Choroid plexus epithelial cell (primary cell): ENCODE results near the gene ENTR1.

Experiments used
- DNase-seq: peaks from one replicate; pipeline ENCODE4 v3.0.0-alpha.2; 2010; ENCODE audit warnings: low read depth
- H3K4me3 ChIP-seq: 2 replicates; pipeline ENCODE4 v1.5.1; 2011; ENCODE audit warnings: low read depth, mild to moderate bottlenecking, control low read depth, low read length, moderate library complexity
- TF ChIP-seq, protein P1 (sequence below): conservative IDR thresholded peaks from 2 replicates; pipeline ENCODE4 v1.5.1; 2011; ENCODE audit warnings: low read depth, mild to moderate bottlenecking, control low read depth, inconsistent platforms, low read length, moderate library complexity

ENTR1 gene

DNA sequence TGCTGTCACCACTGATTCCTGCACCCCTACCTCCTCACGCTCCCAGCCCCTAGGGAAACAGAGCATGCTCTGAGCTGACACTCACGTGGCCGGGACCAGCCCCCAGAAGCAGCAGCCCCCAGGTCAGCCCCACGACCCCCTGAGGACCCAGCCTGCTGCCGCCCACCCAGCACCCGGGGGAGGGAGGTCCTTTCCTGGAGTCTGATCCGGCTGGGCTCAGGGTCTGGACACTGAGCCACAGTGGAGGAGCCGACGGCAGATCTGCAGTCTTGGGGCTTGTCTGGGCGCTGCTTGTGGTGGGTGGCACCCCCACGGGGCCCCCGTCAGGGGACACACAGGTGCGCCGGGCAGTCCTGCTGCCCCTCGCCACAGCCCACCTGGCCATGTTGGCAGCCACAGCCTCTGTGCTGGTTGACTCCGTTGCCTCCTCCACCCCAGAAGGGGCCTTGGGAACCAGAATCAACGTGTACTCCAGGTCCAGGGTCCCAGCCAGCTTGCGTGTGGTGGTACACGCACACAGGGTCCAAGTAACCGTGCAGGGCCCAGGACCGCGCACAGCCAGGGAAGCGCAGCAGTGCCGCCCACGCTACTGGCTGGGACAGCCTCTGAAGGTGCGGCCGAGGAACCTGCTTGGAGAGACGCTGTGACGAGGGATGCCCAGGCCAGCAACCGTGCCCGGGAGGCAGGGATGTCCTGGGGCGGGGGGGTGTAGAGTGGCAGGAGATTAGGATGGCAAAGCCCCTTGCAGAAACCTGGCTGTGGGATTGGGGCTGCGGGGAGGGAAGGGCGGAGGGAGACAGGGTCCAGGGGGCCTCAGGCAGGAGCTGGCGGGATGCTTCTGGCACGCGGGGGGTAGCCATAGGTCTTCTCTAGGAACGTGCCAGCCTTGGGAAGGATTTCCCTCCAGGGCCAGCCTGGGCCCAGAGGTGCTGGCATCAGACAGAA lies 50.4 kb downstream of the ENTR1 start:
- TF ChIP-seq, protein P1, sequence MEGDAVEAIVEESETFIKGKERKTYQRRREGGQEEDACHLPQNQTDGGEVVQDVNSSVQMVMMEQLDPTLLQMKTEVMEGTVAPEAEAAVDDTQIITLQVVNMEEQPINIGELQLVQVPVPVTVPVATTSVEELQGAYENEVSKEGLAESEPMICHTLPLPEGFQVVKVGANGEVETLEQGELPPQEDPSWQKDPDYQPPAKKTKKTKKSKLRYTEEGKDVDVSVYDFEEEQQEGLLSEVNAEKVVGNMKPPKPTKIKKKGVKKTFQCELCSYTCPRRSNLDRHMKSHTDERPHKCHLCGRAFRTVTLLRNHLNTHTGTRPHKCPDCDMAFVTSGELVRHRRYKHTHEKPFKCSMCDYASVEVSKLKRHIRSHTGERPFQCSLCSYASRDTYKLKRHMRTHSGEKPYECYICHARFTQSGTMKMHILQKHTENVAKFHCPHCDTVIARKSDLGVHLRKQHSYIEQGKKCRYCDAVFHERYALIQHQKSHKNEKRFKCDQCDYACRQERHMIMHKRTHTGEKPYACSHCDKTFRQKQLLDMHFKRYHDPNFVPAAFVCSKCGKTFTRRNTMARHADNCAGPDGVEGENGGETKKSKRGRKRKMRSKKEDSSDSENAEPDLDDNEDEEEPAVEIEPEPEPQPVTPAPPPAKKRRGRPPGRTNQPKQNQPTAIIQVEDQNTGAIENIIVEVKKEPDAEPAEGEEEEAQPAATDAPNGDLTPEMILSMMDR: no peak
- no peak overlapping the region for H3K4me3 ChIP-seq
- DNase-seq: no peak

DNA sequence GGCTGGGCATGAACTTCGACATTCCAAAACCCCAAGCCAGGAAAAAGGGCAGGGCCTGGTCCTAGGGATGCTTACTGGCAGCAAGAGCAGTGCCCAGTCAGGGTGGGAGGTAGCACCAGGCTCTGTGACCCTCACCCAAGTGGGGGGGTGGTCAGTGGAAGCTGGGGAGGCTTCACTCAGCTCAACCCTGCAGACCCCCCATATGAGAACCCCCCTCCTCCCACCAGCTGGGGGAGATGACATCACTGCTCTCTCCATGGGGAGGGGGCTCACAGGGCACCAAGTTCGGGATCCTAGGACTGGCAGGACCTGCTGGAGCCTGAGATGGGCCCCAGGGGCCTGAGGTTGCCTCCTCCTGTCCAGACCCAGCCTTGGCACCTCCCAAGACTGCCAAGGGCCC lies 51.5 kb downstream of the ENTR1 start:
- TF ChIP-seq, protein P1: no peak
- DNase-seq: no peak
- H3K4me3 ChIP-seq: no peak overlapping the region

DNA sequence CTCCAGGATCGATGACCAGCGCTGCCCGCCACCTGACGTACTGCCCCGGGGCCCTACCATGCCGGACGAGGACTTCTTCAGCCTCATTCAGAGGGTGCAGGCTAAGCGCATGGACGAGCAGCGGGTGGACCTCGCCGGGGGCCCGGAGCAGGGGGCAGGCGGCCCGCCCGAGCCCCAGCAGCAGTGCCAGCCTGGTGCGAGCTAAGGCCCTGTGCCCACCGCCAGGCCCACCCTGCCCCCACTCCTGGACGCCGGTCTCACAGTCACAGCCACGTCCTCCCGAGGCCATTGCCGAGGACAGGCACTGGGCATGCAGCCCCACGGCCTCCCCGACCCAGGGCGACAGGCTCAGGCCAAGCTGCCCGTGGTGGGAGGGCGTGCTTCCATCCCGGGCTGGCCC lies 52.4 kb downstream of the ENTR1 start:
- TF ChIP-seq, protein P1: no peak
- no peak overlapping the region for H3K4me3 ChIP-seq
- no peak for DNase-seq

DNA sequence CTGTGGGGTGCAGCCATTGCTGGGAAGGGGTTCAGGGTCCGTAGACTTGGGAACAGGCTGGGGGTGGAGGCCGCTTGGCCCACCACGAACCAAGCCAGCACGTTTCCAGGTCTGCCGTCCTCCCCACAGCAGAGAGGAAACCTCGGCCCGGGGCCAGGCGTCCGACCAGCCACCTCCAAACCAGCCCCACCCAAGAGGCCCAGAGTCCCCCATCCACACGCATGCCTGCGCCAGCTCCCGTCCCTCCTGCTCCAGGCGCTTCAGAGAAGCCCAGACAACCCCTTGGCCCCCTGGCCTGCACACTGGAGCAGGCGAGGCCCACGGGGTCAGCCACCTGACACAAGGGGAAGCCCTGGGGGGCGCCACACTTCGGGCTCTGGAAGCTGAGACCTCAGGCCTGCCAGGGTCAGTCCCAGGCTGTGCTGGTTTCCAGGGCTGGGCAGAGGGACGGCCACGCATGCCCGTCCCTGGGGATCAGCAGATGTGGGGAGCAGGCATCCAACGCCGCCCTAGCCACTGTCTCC lies 53.1 kb downstream of the ENTR1 start:
- H3K4me3 ChIP-seq: no peak overlapping the region
- TF ChIP-seq, protein P1: no peak
- DNase-seq: no peak

DNA sequence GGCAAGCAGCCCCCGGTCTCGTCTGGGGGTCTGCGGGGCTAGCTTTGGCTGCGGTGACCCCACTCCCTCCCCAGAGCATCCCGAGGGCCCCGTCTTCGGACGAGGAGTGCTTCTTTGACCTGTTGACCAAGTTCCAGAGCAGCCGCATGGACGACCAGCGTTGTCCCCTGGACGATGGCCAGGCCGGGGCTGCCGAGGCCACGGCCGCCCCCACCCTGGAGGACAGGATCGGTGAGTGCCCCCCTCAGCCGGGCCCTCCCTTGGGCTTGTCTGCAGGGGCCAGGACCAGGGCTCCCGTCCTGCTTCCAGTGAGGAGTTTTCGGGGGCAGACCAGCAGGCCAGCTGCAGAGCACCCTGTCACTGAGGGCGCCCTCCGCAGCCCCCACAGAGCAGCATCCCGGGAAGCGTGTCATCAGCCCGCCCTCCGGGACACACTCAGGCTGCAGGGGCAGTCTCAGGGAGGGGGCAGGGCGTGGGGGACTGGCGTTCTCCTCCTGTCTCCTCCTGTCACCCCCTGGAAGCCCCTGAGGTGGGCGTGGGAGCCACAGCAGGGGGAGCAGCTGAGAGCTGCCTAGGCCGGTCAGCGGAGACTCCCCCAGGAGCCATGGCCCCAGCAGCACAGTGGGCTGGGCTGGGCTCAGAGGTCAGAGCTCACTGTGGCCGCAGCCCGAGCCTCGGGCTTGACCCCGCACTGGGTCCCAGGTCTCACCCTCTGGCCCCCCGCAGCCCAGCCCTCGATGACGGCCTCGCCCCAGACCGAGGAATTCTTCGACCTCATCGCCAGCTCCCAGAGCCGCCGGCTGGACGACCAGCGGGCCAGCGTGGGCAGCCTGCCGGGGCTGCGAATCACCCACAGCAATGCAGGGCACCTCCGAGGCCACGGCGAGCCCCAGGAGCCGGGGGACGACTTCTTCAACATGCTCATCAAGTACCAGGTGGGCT lies 54.5 kb downstream of the ENTR1 start:
- no peak for DNase-seq
- TF ChIP-seq, protein P1: no peak
- no peak overlapping the region for H3K4me3 ChIP-seq

DNA sequence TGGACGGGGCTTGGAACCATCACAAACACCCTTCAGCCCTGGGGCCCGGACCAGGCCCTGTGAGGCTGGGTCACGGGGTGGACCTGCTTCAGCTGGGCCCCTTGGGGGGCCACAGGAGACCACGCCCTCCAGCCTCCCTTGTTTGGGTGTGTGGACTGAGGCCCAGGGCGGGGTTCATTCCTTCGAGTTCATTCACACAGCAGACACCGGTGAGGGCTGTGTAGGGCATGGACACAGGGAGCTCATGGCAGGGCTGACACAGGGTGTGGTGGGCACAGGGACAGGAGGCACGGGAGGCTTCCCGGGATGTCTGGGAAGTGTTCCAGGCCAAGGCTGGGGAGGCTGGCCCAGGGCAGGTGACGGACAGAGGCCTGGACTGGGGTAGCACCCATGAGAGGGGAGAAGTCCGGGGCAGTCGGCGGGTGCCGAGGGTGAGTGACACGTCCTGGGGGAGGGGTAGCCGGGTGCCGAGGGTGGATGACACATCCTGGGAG lies 55.8 kb downstream of the ENTR1 start:
- DNase-seq: peak; percentile 40
- TF ChIP-seq, protein P1: no peak
- no peak overlapping the region for H3K4me3 ChIP-seq
